Chondrocyte (in vitro differentiated cells): ENCODE results near the gene SLC12A3. TPM values are rescaled to one million over a fixed set of nuclear protein-coding genes. Genes with fewer than 3 reads are reported as not detected.

Experiments used
- DNase-seq: peaks from one replicate; pipeline ENCODE4 v3.0.0; 2021; ENCODE audit warnings: mixed read lengths, low spot score
- H3K27ac Mint-ChIP-seq: one replicate; pipeline ENCODE4 v1.8.0; 2021; ENCODE audit warnings: mild to moderate bottlenecking, moderate library complexity, mixed read lengths; ENCODE audit not compliant: unreplicated experiment
- H3K27me3 Mint-ChIP-seq: 2 replicates; pipeline ENCODE4 v1.8.0; 2021; ENCODE audit warnings: low read depth, mixed read lengths
- H3K36me3 Mint-ChIP-seq: 2 replicates; pipeline ENCODE4 v1.8.0; 2021; ENCODE audit warnings: low read depth, mixed read lengths
- H3K4me1 Mint-ChIP-seq: 2 replicates; pipeline ENCODE4 v1.8.0; 2021; ENCODE audit warnings: low read depth, mild to moderate bottlenecking, mixed read lengths
- H3K4me3 Mint-ChIP-seq: one replicate; pipeline ENCODE4 v1.8.0; 2021; ENCODE audit warnings: mild to moderate bottlenecking, moderate library complexity, mixed read lengths; ENCODE audit not compliant: unreplicated experiment
- H3K9me3 Mint-ChIP-seq: 2 replicates; pipeline ENCODE4 v1.8.0; 2021; ENCODE audit warnings: low read depth, mixed read lengths
- total RNA-seq: library from RNA; stranded (reverse); gene quantifications from 3 replicates; pipeline ENCODE4 v1.2.1, GENCODE V29; 2021
- TF ChIP-seq, protein P1 (sequence below): fragments of 200-600 bp; sonication (generic); IDR thresholded peaks from 2 replicates; pipeline ENCODE4 v1.5.0; 2021; ENCODE audit warnings: antibody characterized with exemption, mild to moderate bottlenecking, moderate library complexity

SLC12A3 gene
- total RNA-seq, 1 donor from 2014 or later, result not detected

DNA sequence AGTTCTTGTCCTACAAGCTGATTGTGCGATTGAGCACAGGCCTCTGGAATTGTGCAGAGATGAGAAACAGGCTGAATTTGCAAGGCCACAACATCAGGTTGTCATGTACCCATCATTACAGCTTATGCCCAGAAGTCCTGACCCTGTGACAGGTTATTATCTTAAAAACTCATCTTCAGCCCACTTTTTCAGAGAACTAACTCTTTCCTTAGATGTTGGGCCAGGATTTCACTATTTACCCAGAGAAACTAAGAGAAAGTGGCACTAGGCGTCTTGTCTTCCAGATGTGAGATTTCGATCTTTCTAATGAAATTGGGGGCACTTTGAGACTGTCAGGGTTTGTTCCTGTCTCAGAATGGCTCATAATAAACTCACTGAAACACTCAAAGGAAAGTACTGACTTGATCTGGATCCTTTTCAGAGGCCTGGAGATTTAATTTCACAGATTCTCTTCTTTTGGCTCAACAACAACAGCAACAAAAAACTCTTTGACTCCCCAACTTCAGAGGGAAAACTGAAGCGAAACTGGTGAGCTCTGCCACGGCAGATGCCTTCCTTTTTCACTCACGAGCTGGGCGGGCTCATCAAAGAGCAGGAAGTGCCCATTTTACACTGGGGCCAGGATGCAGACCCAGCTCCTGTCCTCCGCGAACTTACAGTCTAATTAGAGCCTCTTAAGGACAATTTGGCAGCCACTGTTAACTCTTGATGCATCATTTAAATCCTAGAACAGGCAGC is 17.7 kb upstream of the SLC12A3 start:
- H3K4me1 Mint-ChIP-seq, result peaks cover 55% of the 10 kb centered on the region
- H3K27ac Mint-ChIP-seq, result peak overlapping the region; percentile 95
- H3K27me3 Mint-ChIP-seq, result no peaks in the 10 kb centered on the region
- H3K9me3 Mint-ChIP-seq, result no peaks in the 10 kb centered on the region
- H3K36me3 Mint-ChIP-seq, result peaks cover 12% of the 10 kb centered on the region
- no peak overlapping the region for H3K4me3 Mint-ChIP-seq
- DNase-seq, result no peak
- TF ChIP-seq, protein P1, sequence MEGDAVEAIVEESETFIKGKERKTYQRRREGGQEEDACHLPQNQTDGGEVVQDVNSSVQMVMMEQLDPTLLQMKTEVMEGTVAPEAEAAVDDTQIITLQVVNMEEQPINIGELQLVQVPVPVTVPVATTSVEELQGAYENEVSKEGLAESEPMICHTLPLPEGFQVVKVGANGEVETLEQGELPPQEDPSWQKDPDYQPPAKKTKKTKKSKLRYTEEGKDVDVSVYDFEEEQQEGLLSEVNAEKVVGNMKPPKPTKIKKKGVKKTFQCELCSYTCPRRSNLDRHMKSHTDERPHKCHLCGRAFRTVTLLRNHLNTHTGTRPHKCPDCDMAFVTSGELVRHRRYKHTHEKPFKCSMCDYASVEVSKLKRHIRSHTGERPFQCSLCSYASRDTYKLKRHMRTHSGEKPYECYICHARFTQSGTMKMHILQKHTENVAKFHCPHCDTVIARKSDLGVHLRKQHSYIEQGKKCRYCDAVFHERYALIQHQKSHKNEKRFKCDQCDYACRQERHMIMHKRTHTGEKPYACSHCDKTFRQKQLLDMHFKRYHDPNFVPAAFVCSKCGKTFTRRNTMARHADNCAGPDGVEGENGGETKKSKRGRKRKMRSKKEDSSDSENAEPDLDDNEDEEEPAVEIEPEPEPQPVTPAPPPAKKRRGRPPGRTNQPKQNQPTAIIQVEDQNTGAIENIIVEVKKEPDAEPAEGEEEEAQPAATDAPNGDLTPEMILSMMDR, result no peak

DNA sequence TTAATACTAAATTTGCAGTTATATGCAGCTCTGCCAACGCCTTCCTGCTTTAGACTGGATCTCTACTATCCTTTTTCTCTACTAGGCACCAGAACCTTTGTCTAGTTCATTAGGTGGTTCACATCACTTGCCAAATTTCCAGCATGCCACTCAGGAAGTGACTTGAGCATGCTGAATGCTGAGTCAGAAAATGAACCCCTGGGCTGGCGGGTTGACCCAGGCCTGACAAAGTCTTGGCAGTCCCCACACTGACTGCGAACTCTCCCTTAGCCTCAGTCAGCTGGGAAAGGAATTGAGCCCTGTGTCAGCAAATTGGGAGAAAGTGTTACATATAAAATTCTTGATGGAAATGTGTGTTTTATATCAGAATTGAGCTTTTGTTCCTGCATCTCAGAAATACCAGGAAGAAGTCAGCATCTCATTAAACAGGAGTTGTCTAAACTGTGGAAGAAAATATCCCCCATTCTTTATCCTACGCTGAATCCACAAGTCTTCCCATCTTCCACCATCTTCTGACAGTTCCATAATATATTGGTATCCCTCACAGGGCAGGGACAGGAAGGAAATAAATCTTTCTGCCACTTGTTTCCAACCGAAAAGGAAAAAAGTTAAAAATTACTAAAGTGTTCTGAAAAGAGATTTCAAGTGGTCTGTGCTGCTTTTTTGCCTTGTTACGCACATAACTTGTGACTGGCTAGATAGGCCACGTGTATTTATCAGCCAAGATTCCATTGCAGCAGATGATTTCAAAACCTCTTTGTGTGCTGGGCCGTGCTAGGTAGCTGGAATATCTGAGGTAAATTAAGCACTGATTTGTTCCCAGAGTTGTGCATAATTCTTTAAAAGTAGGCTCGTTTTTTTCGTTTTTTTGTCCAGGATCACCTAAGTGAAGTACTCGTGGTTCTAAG is 16.7 kb upstream of the SLC12A3 start:
- H3K36me3 Mint-ChIP-seq, result peaks cover 6% of the 10 kb centered on the region
- no peaks in the 10 kb centered on the region for H3K27me3 Mint-ChIP-seq
- peaks cover 55% of the 10 kb centered on the region for H3K4me1 Mint-ChIP-seq
- DNase-seq, result no peak
- H3K27ac Mint-ChIP-seq, result peak overlapping the region; percentile 95
- TF ChIP-seq, protein P1, result no peak
- no peaks in the 10 kb centered on the region for H3K9me3 Mint-ChIP-seq
- H3K4me3 Mint-ChIP-seq, result peak overlapping the region; percentile 2

DNA sequence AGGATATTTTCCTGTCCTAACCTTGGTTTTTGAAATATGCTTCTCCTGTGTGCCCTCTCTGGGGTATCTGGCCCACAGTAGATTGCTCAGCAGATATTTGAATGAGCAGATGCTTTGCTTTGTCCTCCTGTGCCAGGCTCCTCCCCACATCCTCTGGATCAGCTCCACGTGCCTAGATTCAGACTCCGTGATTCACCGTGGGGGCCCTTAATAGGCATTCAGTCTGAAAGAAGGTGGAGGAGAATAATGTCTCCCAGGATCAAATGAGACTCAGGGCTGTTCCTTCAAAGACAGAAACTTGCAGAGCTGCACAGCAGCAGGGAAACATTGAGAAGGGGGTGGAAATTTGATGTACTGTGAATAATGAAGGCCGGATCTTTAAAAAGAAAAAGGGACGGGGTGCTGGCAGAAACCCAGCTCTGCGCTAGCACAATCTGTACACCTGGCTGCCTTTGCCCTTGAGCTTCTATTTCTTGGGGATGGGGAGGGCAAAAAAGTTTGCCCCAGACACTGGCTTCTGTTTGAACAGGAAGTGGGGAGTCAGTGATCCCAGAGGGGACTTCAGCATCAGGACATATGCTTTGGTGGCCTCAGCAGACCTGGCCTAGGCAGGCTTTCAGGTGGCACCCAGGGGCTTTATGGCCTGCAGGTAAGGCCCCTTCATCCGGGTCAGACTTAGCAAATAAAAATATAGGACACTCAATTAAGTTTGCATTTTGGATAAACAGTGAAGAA is 15.9 kb upstream of the SLC12A3 start:
- DNase-seq, result no peak
- Mint-ChIP-seq H3K9me3 (no peaks in the 10 kb centered on the region), H3K27ac (peak overlapping the region; percentile 95), H3K27me3 (no peaks in the 10 kb centered on the region), H3K4me1 (peaks cover 55% of the 10 kb centered on the region), H3K36me3 (no peaks in the 10 kb centered on the region), H3K4me3 (no peak overlapping the region)
- TF ChIP-seq, protein P1, result no peak

DNA sequence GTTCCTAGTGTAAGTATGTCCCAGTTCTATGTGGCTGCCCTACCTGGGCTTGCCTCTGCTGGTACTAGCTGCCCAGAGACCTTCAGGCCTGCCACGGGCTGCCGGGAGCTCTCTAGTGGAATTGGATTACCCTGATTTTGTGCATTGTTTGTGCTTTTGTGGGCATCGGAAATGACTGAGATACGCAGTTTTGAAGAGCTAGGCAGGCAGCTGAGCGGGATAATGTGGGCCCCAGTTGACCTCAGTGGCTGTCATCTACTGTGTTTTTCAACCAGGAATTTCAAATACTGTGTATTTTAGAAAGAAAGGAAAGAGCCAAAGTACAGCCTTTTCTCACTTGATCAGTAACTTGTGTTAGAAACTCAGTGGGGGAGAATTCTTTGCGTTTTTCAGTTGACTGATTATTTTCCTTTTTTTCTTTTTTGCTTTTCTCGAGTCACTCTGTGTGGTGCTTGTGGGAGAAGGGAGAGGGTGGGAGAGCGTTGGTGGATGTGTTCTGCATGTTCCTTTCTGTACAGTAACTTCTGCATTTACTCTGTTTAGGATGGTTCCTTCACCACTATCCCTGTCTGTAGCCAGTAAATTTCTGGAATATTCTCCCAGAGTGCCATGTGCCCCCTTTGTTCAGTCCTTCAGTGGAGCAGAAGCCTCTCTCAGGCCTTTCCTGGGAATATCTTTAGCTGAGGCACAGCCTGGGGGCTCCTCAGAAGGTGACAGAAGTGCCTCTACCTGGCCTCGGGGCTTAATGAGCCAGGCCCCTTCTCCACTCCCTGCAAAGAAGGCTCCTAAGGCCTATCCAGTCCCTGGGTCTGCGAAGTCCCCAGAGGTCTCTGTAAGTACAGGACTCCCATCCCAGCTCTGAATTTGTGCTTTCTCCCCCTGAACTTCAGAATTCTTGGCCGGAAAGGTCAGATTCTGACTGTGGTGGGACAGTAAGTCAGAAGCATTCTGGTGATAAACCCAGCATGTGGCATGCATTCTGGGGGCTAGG is 15.0 kb upstream of the SLC12A3 start:
- peak overlapping the region; percentile 95 for H3K27ac Mint-ChIP-seq
- H3K9me3 Mint-ChIP-seq, result no peaks in the 10 kb centered on the region
- no peak for DNase-seq
- no peak overlapping the region for H3K4me3 Mint-ChIP-seq
- peaks cover 55% of the 10 kb centered on the region for H3K4me1 Mint-ChIP-seq
- H3K27me3 Mint-ChIP-seq, result no peaks in the 10 kb centered on the region
- no peaks in the 10 kb centered on the region for H3K36me3 Mint-ChIP-seq
- TF ChIP-seq, protein P1, result no peak
